ENCODE results near the gene CHTF8. TPM values are rescaled to one million over a fixed set of nuclear protein-coding genes. Genes with fewer than 3 reads are reported as not detected.
"Not testable (repeated sequence)": the region's sequence is repeated elsewhere in the genome, so short reads cannot be mapped to it uniquely, and the experiment has no call there.

Gene CHTF8
- total RNA-seq, 1 donor from 2014 or later: 60.8 TPM

DNA sequence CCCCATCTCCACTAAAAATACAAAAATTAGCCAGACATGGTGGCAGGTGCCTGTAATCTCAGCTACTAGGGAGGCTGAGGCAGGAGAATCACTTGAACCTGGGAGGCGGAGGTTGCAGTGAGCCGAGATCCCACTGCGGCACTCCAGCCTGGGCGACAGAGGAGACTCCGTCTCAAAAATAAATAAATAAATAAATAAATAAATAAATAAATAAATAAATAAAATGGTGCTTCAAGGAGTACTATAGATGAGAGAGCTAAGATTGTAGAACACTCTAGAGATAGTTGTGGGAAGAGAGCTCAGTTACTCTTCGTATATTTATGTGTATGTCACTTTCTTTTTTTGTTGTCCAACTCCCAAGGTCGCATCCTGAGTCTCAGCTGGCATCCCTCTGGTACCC lies 7.1 kb upstream of the CHTF8 start:
- not testable (repeated sequence) for DNase-seq (ENCODE audit: low read depth in 2 of 2)

- no peak for DNase-seq (ENCODE audit: low read depth in 2 of 2)
Observed at GRCh38 chr16:69138608-69139007, 6.2 kb upstream of the CHTF8 start.

- DNase-seq (ENCODE audit: low read depth in 2 of 2): no peak
Observed at GRCh38 chr16:69133373-69133954, 1.1 kb upstream of the CHTF8 start.

GRCh38 chr16:69131839-69132423 lies 457 bp downstream of the CHTF8 start:
- peak; percentile 32 to 84 for DNase-seq (ENCODE audit: low read depth in 2 of 2)

DNA sequence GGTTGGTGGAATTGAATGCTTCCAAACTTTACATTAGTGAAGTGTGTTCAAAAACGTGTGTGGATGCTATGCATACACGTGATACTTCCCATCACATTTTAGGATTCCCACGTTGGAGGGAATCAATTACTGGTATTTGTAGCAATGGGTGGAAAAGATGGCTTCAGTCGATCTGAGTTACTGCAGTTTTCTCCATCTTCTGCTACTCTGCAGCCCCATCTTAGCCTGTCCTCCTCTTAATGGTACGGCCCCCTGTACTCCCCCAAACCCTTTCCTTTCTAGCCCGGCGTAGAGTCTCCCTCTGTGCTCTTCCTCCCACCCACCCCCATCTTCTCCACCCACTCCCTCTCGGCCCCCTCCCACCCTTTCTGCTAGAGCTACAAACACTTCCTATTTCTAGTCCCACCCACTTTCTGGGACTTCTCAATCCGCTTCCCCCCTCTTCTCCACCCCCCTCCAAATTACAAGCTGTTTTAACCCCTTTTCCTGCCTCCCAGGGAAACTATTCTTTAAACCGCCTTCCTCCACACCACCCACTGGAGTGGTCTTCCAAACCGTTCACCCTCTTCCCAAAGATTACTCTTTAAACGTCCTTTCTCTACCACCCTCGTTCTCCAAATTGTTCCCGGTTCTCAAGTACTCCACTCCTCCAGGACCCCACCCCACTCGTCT lies 1.1 kb downstream of the CHTF8 start:
- DNase-seq (ENCODE audit: low read depth in 2 of 2): peak in 1 of 2 donors; percentile 53

DNA sequence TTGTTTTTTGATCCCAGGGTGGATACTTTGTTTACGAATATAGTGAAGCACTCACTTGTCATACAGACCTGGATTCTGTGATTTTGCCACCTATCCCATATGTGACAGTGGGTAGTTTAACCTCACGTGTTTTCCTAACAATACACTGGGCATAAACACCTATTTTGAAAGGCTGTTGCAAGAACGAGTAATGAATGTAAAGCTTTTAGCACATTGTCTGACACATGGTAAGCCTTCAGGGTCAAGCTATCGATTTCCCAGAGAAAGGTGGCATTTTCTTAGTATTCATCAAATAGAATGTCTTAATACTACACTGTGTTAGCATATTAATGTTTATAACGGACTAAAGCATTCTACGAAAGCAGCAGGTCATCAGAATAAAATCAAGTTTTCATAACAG lies 1.9 kb downstream of the CHTF8 start:
- DNase-seq (ENCODE audit: low read depth in 2 of 2): no peak

- DNase-seq (ENCODE audit: low read depth in 2 of 2): no peak
Observed at GRCh38 chr16:69127966-69128510, 4.3 kb downstream of the CHTF8 start.

DNA sequence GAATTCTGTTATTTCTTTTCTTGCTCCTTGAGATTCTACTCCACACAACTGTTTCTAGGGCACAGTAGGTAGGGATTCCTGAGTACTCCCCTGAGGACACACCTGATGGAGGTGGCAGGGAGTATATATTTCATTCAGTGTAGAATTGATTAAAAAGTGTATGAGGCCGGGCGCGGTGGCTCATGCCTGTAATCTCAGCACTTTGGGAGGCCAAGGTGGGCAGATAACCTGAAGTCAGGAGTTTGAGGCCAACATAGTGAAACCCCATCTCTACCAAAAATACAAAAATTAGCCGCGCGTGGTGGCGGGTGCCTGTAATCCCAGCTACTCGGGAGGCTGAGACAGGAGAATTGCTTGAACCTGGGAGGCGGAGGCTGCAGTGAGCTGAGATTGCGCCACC lies 5.6 kb downstream of the CHTF8 start:
- not testable (repeated sequence) for DNase-seq (ENCODE audit: low read depth in 2 of 2)

- peak; percentile 56 to 58 for DNase-seq (ENCODE audit: low read depth in 2 of 2)
Observed at GRCh38 chr16:69126221-69126620, 6.2 kb downstream of the CHTF8 start.

GRCh38 chr16:69124961-69125360 lies 7.4 kb downstream of the CHTF8 start:
- DNase-seq (ENCODE audit: low read depth in 2 of 2): not testable (repeated sequence)

- DNase-seq (ENCODE audit: low read depth in 2 of 2): not testable (repeated sequence)
Observed at GRCh38 chr16:69124406-69124805, 8.0 kb downstream of the CHTF8 start.

DNA sequence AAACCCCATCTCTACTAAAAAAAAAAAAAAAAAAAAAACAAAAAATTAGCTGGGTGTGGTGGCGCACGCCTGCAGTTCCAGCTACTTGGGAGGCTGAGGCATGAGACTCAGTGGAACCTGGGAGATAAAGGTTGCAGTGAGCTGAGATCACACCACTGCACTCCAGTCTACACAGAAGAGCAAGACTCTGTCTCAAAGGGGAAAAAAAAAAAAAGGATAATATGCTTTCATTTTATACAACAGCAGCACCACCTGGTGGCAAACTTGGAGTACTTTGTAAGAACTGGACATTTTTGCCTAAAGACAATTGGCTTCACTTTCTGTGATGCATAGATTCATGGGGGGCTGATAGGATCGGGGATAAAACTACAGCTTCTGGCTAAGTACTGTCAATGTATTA lies 8.5 kb downstream of the CHTF8 start:
- peak; percentile 70 to 77 for DNase-seq (ENCODE audit: low read depth in 2 of 2)

- no peak for DNase-seq (ENCODE audit: low read depth in 2 of 2)
Observed at GRCh38 chr16:69120096-69120664, 12.2 kb downstream of the CHTF8 start.

- no peak for DNase-seq (ENCODE audit: low read depth in 2 of 2)
Observed at GRCh38 chr16:69119536-69119935, 12.9 kb downstream of the CHTF8 start.

- no peak for DNase-seq (ENCODE audit: low read depth in 2 of 2)
Observed at GRCh38 chr16:69118994-69119393, 13.4 kb downstream of the CHTF8 start.

DNA sequence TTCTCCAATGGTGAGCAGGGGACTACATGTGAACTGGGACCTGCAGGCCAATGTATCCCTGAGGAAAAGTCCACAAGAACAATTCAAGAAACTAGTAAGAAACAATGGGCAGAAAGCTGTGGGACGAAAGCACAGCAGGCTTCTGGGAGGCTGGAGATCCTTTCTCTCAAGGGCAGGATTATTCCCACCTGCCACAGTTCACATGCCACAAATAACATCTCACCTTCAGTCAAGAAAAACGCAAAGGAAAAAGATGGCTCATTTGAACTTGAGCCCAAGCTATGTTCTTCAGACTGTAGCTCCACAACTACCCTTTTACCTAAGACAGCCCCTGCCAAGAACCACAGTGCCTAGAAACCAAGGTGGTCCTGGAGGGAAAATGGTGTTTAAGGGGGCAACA lies 13.9 kb downstream of the CHTF8 start:
- DNase-seq (ENCODE audit: low read depth in 2 of 2): no peak

- no peak for DNase-seq (ENCODE audit: low read depth in 2 of 2)
Observed at GRCh38 chr16:69116906-69117305, 15.5 kb downstream of the CHTF8 start.

GRCh38 chr16:69116256-69116875 lies 16.0 kb downstream of the CHTF8 start:
- no peak for DNase-seq (ENCODE audit: low read depth in 2 of 2)

DNA sequence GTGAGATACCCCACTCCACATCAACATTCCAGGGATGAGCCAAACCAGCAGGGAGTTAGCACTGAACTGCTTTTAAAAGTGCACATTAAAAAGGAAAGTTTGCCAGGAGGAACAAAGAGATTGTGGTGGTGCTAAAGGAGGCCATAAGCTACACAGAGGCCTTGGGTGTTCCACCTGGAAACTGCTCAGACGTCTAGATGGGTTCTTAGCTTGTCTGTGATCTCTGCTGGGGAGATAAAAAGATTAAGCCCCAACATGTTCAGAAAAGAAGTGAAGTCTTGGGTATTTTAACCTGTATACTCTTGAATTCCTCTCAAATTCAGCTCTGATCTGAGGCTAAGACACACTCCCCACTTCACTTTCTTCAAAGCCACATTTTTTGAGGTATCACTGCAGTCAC lies 16.6 kb downstream of the CHTF8 start:
- DNase-seq (ENCODE audit: low read depth in 2 of 2): no peak

GRCh38 chr16:69115361-69115760 lies 17.0 kb downstream of the CHTF8 start:
- DNase-seq (ENCODE audit: low read depth in 2 of 2): no peak

- DNase-seq (ENCODE audit: low read depth in 2 of 2): no peak
Observed at GRCh38 chr16:69114976-69115355, 17.4 kb downstream of the CHTF8 start.

DNA sequence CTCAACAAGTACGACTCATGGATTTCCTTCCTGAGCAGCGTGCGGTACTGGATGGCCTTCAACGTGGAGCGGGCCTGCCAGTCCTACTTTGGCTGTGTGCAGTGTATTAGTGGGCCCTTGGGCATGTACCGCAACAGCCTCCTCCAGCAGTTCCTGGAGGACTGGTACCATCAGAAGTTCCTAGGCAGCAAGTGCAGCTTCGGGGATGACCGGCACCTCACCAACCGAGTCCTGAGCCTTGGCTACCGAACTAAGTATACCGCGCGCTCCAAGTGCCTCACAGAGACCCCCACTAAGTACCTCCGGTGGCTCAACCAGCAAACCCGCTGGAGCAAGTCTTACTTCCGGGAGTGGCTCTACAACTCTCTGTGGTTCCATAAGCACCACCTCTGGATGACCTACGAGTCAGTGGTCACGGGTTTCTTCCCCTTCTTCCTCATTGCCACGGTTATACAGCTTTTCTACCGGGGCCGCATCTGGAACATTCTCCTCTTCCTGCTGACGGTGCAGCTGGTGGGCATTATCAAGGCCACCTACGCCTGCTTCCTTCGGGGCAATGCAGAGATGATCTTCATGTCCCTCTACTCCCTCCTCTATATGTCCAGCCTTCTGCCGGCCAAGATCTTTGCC lies 17.9 kb downstream of the CHTF8 start:
- DNase-seq (ENCODE audit: low read depth in 2 of 2): no peak
